KMS-11 (cell line): ENCODE measurements around the gene NT5M.

Experiments used
- H2AFZ ChIP-seq: fragments of 200-600 bp; sonication (generic); 2 replicates; pipeline ENCODE4 v1.6.1; 2016; ENCODE audit warnings: antibody characterized with exemption, mixed run types, low read depth
- H3K27ac ChIP-seq: fragments of 200-600 bp; sonication (generic); 2 replicates; pipeline ENCODE4 v1.6.1; 2016; ENCODE audit warnings: mild to moderate bottlenecking, mixed run types
- H3K27me3 ChIP-seq: fragments of 200-600 bp; sonication (generic); 2 replicates; pipeline ENCODE4 v1.6.1; 2017; ENCODE audit warnings: mild to moderate bottlenecking, low read depth, mixed run types, moderate library complexity; ENCODE audit not compliant: insufficient read depth
- H3K36me3 ChIP-seq: fragments of 200-600 bp; sonication (generic); 2 replicates; pipeline ENCODE4 v1.6.1; 2017; ENCODE audit warnings: mild to moderate bottlenecking, mixed run types; ENCODE audit not compliant: insufficient read depth
- H3K4me1 ChIP-seq: fragments of 200-600 bp; sonication (generic); 2 replicates; pipeline ENCODE4 v1.6.1; 2016; ENCODE audit warnings: mild to moderate bottlenecking, low read depth, mixed run types; ENCODE audit not compliant: poor library complexity, severe bottlenecking
- H3K4me2 ChIP-seq: fragments of 200-600 bp; sonication (generic); 2 replicates; pipeline ENCODE4 v1.7.0; 2016; ENCODE audit warnings: mild to moderate bottlenecking, mixed run types
- H3K4me3 ChIP-seq: fragments of 200-600 bp; sonication (generic); IDR thresholded peaks from 2 replicates; pipeline ENCODE4 v1.6.1; 2017; ENCODE audit warnings: low read depth, low read length, mixed read lengths; ENCODE audit not compliant: insufficient read depth
- H3K79me2 ChIP-seq: fragments of 200-600 bp; sonication (generic); 2 replicates; pipeline ENCODE4 v1.6.1; 2016; ENCODE audit warnings: low read depth, mixed run types; ENCODE audit not compliant: insufficient read depth
- H3K9ac ChIP-seq: fragments of 200-600 bp; sonication (generic); 2 replicates; pipeline ENCODE4 v1.6.1; 2016; ENCODE audit warnings: mild to moderate bottlenecking, mixed run types
- H4K20me1 ChIP-seq: fragments of 200-600 bp; sonication (generic); 2 replicates; pipeline ENCODE4 v1.6.1; 2016; ENCODE audit warnings: mild to moderate bottlenecking, mixed run types; ENCODE audit not compliant: insufficient read depth
- TF ChIP-seq, protein P1 (sequence below): fragments of 200-600 bp; sonication (generic); conservative IDR thresholded peaks from 2 replicates; pipeline ENCODE4 v1.6.1; 2017; ENCODE audit warnings: low read depth, mild to moderate bottlenecking, antibody characterized with exemption, low read length, moderate library complexity, mixed read lengths

Gene NT5M

DNA sequence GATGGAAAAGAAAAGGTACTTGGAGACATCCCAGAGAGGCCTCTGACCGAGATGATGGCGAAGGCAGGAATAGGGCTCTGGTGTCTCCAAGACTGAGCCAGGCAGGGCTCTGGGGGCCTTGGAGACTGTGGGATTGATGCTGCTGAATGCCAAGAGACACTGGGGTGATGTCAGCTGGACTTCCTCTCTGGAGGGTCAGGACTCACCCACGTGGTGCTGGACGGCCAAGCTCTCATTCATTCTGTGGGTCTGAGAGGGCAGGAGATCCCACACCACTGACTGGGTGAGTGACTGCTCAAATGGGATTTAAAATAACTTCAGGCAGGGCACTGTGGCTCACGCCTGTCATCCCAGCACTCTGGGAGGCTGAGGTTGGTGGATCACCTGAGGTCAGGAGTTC is 64.8 kb downstream of the NT5M start:
- Histone ChIP-seq H3K4me3 (no peak overlapping the region), H3K36me3 (no peaks in the 10 kb centered on the region), H3K27ac (no peak overlapping the region), H3K79me2 (no peaks in the 10 kb centered on the region), H3K4me2 (no peak overlapping the region), H4K20me1 (no peaks in the 10 kb centered on the region), H3K27me3 (no peaks in the 10 kb centered on the region), H2AFZ (no peak overlapping the region), H3K9ac (no peak overlapping the region), H3K4me1 (no peaks in the 10 kb centered on the region)
- TF ChIP-seq, protein P1, sequence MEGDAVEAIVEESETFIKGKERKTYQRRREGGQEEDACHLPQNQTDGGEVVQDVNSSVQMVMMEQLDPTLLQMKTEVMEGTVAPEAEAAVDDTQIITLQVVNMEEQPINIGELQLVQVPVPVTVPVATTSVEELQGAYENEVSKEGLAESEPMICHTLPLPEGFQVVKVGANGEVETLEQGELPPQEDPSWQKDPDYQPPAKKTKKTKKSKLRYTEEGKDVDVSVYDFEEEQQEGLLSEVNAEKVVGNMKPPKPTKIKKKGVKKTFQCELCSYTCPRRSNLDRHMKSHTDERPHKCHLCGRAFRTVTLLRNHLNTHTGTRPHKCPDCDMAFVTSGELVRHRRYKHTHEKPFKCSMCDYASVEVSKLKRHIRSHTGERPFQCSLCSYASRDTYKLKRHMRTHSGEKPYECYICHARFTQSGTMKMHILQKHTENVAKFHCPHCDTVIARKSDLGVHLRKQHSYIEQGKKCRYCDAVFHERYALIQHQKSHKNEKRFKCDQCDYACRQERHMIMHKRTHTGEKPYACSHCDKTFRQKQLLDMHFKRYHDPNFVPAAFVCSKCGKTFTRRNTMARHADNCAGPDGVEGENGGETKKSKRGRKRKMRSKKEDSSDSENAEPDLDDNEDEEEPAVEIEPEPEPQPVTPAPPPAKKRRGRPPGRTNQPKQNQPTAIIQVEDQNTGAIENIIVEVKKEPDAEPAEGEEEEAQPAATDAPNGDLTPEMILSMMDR, result no peak

DNA sequence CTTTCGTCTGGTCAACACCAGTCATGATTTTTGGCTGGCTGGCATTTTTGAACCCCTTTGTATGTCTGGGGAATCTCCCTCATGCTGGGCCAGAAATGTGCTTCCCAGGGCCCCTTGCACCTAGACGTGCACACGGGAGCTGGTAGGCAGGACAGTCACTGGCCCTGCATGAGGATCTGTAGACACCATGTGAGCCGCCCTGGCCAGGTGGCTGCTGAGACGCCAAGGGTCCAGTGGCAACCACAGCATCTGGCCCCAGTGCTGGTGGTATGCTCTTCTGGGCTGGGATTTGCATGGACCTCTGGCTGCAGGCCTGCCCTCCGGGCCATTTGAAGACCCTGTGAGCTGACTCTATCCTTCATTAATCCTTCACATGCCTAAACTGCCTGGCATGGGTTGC is 67.5 kb downstream of the NT5M start:
- H3K9ac ChIP-seq, result no peak overlapping the region
- H2AFZ ChIP-seq, result no peak overlapping the region
- H3K36me3 ChIP-seq, result no peaks in the 10 kb centered on the region
- no peak overlapping the region for H3K4me3 ChIP-seq
- no peaks in the 10 kb centered on the region for H3K79me2 ChIP-seq
- no peaks in the 10 kb centered on the region for H4K20me1 ChIP-seq
- no peaks in the 10 kb centered on the region for H3K27me3 ChIP-seq
- H3K27ac ChIP-seq, result no peak overlapping the region
- no peaks in the 10 kb centered on the region for H3K4me1 ChIP-seq
- TF ChIP-seq, protein P1, result no peak
- H3K4me2 ChIP-seq, result no peak overlapping the region

DNA sequence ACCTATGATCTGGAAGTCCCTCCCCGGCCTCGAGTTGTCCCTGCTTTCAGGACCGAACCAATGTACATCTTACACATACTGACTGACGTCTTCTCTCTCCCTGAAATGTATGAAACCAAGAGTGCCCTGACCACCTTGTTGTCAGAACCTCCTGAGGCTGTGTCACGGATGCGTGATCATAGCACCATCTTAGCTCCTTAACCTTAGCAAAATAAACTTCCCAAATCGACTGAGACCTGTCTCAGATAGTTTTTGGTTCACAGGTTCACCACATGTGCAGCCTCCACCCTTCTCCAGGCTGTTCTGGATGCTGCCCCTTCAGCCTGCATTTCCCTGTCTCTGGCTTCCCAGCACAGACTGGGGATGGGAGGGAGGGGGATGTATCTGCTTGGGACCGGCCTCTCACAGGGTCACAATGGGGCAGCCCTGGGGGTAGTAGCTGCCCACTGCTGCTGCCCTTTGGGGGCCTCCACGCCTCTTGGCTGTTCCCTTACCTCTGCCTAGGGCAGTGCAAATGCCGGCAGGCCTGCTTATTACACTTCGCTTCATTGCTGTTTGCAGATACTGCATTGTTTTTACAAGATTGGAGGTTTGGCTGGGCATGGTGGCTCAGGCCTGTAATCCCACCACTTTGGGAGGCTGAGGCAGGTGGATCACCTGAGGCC is 69.8 kb downstream of the NT5M start:
- Histone ChIP-seq H3K27me3 (no peaks in the 10 kb centered on the region), H3K9ac (no peak overlapping the region), H2AFZ (no peak overlapping the region), H3K79me2 (no peaks in the 10 kb centered on the region), H3K27ac (no peak overlapping the region), H4K20me1 (no peaks in the 10 kb centered on the region), H3K4me2 (no peak overlapping the region), H3K4me3 (no peak overlapping the region), H3K36me3 (no peaks in the 10 kb centered on the region), H3K4me1 (no peaks in the 10 kb centered on the region)
- TF ChIP-seq, protein P1, result no peak

DNA sequence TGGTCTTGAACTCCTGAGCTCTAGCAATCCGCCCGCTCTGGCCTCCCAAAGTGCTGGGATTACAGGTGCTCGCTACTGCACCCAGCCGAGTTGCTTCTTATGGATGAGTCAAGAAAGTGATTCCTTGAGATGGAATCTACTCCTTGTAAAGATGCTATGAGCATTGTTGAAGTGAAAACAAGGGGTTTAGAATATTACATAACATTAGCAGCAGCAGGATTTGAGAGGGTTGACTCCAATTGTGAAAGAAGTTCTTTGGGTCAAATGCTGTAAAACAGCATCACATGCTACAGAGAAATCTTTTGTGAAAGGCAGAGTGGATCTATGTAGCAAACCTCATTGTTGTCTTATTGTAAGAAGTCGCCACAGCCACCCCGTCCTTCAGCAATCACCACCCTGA is 72.7 kb downstream of the NT5M start:
- Histone ChIP-seq H3K9ac (no peak overlapping the region), H3K27ac (no peak overlapping the region), H3K79me2 (no peaks in the 10 kb centered on the region), H3K4me3 (no peak overlapping the region), H3K36me3 (no peaks in the 10 kb centered on the region), H3K27me3 (no peaks in the 10 kb centered on the region), H3K4me2 (no peak overlapping the region), H2AFZ (no peak overlapping the region), H4K20me1 (no peaks in the 10 kb centered on the region), H3K4me1 (no peaks in the 10 kb centered on the region)
- TF ChIP-seq, protein P1, result no peak
